HG02840 (cell line): ENCODE measurements around the gene KCNH6.

Source experiments
- ATAC-seq: cut with Tn5 transposase; IDR thresholded peaks from one replicate; pipeline ENCODE4 v1.9.1; 2021; ENCODE audit warnings: mild to moderate bottlenecking, moderate library complexity, moderate number of reproducible peaks; ENCODE audit not compliant: unreplicated experiment, low FRiP score

The KCNH6 gene

GRCh38 chr17:63511331-63511730, 11.8 kb upstream of the KCNH6 start:
- no peak for ATAC-seq

DNA sequence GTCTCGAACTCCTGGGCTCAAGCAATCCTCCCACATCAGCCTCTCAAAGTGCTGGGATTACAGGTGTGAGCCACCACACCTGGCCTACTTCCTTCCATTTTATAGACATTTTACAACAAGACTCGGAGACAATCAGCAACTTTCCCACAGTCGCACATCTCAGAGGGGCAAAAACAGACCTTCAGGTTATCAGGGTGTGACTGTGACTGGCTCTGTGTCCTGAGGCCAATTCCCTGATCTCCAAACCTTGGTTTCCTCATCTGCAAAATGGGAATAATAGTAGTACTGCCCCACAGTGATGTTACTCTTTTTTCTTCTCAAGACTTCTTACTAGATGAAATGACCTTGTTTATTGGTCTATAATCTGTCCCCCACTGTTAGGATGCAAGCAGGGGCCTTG, 10.8 kb upstream of the KCNH6 start:
- ATAC-seq: no peak

GRCh38 chr17:63512896-63513644, 10.1 kb upstream of the KCNH6 start:
- ATAC-seq: no peak

- no peak for ATAC-seq
Measured at GRCh38 chr17:63514477-63514876, 8.7 kb upstream of the KCNH6 start.

- ATAC-seq: no peak
Measured at GRCh38 chr17:63514974-63515373, 8.2 kb upstream of the KCNH6 start.

DNA sequence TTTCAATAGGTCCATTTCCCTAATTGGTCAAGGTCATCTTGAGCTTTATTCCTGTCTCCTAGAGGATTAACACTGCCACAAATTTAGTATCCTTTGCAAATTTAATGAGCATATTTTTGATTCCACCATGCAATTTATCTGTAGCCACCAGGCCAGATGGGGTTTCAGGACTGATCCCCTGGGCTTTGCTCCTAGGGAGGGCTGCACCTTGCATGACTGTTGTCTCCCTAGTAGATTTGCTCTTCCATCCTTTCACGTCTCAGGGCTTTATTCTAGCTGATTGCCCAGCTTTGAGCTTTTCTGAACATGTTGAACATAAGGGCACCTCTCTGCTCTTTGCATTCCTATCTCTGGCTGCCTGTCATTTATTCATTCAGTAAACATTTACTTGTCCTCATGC, 7.7 kb upstream of the KCNH6 start:
- no peak for ATAC-seq

- no peak for ATAC-seq
Measured at GRCh38 chr17:63516910-63517824, 6.0 kb upstream of the KCNH6 start.

- ATAC-seq: no peak
Measured at GRCh38 chr17:63517825-63518534, 5.2 kb upstream of the KCNH6 start.

GRCh38 chr17:63519116-63519881, 3.9 kb upstream of the KCNH6 start:
- no peak for ATAC-seq

DNA sequence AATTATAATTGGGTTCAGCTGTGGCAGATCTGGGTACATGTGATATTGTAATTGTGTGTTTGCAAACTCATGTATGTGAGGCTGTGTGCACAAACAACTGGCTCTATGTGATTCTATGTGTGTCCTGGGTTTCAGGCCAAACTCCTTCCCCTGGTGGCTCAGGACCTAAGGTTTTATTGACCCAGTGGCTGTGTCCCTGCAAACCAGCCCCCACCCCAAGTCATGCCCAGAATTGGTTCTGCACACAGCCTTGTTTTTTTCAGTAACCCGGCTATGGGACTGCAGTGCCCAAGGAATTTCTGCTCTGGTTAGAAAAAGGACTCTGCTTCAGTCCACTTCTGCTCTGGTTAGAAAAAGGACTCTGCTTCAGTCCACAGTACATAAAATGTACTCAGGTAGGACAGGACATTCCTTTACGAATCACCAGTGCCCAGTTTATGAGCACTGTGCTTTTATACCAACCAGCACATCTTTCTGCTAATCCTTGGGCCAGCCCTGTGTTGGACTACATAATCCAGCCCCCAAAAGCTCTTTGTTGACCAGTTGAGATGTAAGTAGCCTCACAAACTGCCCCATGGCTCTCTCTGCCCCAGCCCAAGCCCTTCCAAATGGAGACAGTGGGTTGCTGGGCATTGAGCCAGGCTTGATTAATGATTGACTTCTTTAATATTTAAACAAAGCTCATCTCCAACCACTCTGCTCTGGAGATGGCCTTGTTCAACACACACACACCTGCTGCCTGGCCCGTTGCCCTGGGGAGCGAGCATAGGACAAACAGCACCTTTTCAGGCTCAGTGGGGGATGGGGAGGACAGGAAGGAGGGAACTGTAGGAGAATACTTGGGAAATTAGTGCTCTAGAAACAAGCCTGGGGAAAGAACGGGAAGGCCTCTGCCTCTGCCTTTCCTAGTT, 2.9 kb upstream of the KCNH6 start:
- ATAC-seq: no peak

DNA sequence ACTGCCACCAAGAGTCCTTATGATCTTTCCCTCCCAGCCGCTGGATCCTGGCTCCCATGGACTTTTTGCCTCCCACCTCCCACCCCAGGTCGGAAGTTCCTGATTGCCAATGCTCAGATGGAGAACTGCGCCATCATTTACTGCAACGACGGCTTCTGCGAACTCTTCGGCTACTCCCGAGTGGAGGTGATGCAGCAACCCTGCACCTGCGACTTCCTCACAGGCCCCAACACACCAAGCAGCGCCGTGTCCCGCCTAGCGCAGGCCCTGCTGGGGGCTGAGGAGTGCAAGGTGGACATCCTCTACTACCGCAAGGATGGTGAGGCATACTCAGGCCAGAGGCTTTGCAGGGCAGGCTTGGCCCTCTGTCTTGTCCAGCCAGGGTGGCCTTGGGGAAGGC, 893 bp downstream of the KCNH6 start:
- no peak for ATAC-seq

- no peak for ATAC-seq
Measured at GRCh38 chr17:63525190-63525946, 2.2 kb downstream of the KCNH6 start.

DNA sequence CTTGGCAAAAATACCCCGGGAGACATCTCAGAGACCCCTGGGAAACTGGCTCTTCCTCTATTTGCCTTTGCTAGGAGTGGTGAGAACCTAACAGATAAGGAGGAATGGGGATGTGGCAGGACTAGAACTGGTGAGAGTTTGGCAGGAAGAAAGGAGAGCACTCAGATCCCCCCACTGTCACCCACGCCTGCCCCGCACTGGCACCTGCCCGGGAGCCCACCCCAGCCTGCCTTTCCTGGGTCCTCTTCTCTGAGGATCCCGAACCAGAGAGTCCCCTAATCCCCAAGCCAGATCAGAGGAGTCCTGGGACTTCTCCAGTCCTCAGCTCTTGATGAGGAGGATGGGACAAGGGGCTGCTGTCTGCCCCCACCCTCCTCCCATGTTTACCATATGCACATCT, 3.7 kb downstream of the KCNH6 start:
- no peak for ATAC-seq

DNA sequence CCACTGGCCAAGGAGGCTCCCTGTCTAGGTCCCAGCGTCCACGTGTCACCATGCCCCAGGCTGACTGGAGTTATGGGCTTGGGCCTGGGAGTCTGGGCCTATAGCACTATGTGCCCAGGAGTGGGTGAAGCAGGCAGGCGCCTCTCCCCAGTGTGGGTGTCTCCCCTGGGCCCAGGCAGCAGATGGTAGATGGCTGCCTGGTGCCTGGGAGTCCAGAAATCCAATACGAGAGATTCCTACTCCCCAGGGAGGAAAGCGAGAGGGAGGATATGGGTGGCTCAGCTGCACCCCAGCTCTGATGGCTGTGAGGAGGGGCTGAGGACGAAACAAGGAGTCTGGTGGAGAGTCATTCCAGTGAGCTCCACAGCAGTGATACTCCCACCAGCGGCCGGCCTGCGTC, 5.0 kb downstream of the KCNH6 start:
- ATAC-seq: no peak

DNA sequence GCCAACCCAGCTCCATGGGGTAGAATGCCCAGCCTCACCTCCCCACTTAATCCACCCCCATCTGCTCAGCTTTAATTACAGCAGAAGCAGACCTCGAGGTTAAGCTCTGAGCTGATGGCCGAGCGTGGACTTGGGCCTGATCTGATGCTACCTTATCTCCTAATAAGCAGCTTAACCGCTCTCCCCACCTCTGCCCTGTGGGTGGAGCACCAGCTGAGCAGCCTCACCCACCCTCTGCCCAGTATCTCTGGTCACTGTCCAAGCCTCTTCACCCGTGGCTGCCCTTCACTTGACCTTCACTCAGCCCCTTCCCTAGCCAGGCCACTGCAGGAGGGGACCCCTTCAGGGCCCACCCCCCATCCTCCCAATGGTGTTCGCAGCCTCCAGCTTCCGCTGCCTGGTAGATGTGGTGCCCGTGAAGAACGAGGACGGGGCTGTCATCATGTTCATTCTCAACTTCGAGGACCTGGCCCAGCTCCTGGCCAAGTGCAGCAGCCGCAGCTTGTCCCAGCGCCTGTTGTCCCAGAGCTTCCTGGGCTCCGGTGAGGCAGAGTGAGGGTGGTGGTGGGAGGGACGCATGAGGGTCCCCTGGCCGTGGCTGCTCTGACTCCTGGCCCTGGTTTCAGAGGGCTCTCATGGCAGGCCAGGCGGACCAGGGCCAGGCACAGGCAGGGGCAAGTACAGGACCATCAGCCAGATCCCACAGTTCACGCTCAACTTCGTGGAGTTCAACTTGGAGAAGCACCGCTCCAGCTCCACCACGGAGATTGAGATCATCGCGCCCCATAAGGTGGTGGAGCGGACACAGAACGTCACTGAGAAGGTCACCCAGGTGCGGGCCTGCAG, 6.8 kb downstream of the KCNH6 start:
- no peak for ATAC-seq

DNA sequence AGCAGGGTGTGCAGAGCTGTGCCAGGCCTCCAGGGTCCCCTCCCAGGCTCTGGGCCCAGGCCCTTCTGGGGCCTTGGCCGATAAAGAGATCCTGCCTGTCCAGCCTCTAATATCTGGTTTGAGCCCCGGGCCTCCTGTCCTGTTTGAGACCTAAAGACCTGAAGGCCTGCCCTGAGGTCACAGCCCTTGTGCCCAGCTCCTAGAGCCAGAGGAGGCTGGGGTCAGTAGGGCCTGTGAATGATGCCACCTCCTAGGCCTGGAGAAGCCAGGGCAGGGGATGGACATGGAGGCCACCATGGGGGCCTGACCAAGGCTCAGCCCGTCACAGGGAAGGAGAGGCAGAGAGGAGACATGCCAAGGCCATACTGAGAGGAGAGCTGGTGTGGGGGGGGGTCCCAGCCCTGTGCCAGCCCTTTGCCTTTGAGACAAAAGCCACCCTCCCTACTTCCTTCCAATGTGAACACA, 7.4 kb downstream of the KCNH6 start:
- no peak for ATAC-seq
